ENCODE measurements around the gene CXCR5. TPM values are rescaled to one million over a fixed set of nuclear protein-coding genes. Genes with fewer than 3 reads are reported as not detected.

Gene CXCR5
- total and polyA plus RNA-seq, 7 donors = under 0.01 to 11.5 (median 0.23) TPM; not detected in 4

DNA sequence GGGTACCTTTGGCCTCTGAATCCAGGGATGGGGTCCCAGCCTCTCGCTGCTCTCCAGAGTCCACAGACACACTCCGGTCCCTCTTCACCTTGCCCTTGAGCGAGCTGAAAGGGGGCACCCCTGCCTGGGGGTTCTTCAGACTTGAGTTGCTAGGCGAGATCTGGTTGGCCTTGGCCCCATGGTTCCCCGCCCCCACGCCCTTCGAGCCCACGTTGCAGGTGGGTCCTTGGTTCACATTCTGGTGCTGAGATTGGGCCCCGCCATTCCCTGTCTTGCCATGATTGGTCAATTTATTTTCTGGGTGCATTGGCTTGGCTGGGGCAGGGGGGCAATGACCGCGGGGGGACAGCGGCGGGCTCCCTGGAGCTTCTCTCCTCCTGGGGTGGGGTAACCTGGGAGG, 24.6 kb downstream of the CXCR5 start:
- Histone ChIP-seq H3K4me1 (peaks cover 0 to 72% (median 67%) of the 10 kb centered on the region in 4 donors), H3K9me3 (no peaks in the 10 kb centered on the region), H3K36me3 (peaks cover 0 to 45% (median 17%) of the 10 kb centered on the region in 4 donors), H3K27ac (peak overlapping the region; percentile 95 to 100 (median 100)), H3K27me3 (no peaks in the 10 kb centered on the region), H3K4me3 (no peak overlapping the region)
- TF ChIP-seq, protein P1, sequence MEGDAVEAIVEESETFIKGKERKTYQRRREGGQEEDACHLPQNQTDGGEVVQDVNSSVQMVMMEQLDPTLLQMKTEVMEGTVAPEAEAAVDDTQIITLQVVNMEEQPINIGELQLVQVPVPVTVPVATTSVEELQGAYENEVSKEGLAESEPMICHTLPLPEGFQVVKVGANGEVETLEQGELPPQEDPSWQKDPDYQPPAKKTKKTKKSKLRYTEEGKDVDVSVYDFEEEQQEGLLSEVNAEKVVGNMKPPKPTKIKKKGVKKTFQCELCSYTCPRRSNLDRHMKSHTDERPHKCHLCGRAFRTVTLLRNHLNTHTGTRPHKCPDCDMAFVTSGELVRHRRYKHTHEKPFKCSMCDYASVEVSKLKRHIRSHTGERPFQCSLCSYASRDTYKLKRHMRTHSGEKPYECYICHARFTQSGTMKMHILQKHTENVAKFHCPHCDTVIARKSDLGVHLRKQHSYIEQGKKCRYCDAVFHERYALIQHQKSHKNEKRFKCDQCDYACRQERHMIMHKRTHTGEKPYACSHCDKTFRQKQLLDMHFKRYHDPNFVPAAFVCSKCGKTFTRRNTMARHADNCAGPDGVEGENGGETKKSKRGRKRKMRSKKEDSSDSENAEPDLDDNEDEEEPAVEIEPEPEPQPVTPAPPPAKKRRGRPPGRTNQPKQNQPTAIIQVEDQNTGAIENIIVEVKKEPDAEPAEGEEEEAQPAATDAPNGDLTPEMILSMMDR (IDR thresholded peaks at IDR 0.05) = no peak
- TF ChIP-seq EP300 (IDR thresholded peaks at IDR 0.05) (no peak), POLR2A (IDR thresholded peaks at IDR 0.05) (no peak), POLR2AphosphoS5 (IDR thresholded peaks at IDR 0.05) (no peak)
- no peak for DNase-seq
- 83 to 87% methylated on average over 13 of the region's 13 CpGs for WGBS, 2 donors
- intact Hi-C loops (cut with DNase I) = loop anchor here (2.0 to 5.0 kb wide), 2 partner anchors 116 to 217 kb away; partner anchors contain the start of gene DDX6

DNA sequence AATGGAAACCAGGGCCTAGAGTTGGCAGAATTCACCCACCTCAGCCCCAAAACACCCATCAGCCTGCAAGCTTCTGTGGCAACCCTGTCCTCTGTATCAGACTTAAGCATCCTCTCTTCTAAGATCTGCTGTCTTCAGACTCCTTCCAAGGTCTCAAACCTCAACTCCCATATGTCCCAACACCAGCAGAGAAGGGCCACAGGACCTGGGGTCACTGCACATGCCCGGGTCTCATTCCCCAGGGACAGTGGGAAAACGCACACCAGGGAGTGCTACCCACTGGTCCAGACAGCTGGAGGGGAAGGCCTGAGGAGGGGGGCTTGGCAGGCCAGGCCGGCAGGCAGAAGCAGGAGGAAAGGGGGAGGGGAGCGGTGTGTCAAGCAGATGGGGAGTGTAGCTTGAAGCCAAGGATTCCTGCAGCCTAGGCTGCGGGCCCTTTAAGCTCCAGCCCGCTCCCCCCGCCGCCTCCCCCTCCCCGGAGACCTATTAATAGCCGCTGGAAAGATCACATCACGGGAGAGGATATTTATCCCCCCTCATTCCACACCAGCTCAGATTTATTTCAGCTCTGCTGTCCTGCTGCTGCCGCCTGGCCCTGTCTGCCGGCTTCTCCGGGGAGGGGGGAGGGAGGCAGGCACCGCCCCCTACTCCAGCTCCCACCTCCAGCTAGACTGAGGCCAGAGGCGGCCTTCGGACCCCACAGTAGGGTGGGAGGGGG, 25.4 kb downstream of the CXCR5 start:
- peak; percentile 97 for DNase-seq
- peaks cover 0 to 75% (median 72%) of the 10 kb centered on the region in 4 donors for H3K4me1 ChIP-seq
- intact Hi-C loops (cut with DNase I) = loop anchor here (2.0 to 5.0 kb wide), 2 partner anchors 117 to 218 kb away; partner anchors contain the start of gene DDX6

DNA sequence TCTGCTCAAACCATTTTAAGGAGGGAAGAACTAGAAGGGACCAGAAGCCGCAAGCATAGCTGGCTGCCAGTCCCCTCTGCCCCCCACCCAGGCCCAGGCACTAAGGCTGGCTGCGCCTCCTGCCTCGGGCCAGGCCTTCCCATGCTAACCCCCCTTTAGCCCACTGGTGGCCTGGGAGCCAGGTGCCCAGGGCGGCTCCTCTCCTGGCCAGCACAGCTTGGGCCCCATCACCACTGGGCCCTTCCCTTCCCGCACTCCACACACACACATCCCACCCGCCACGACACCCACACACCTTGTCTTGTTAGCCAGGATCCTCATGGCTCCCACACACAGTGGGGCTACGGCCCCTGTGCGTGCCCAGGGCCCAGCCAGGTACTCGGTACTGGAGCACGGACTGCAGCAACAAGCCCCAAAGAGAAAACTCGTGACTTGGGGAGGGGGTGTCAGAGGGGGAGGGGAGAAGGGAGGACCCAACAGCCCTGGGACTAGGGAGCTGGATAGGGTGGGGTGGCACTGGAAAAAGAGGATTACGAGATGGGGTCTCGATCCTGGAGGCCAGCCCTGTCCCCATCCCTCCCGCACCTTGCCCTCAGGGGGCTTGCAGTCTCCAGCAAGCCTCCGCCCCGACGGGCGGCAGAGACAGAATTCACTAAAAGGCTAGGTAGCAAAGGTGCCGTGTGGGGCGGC, 26.1 kb downstream of the CXCR5 start:
- H3K27ac ChIP-seq = peak overlapping the region; percentile 95 to 100 (median 100)
- no peaks in the 10 kb centered on the region for H3K27me3 ChIP-seq
- 66 to 72% methylated on average over 21 of the region's 21 CpGs for WGBS, 2 donors
- H3K4me1 ChIP-seq = peaks cover 0 to 82% (median 79%) of the 10 kb centered on the region in 4 donors
- H3K4me3 ChIP-seq = peak overlapping the region; percentile 29 to 52 (median 45)
- peaks cover 0 to 30% (median 7%) of the 10 kb centered on the region in 4 donors for H3K36me3 ChIP-seq
- TF ChIP-seq EP300 (IDR thresholded peaks at IDR 0.05) = no peak
- TF ChIP-seq POLR2A (IDR thresholded peaks at IDR 0.05) = no peak
- TF ChIP-seq POLR2AphosphoS5 (IDR thresholded peaks at IDR 0.05) = no peak
- TF ChIP-seq, protein P1 (IDR thresholded peaks at IDR 0.05) = no peak
- intact Hi-C loops (cut with DNase I) = loop anchor here (2.0 to 5.0 kb wide), 2 partner anchors 117 to 219 kb away; partner anchors contain the start of gene DDX6
- H3K9me3 ChIP-seq = no peaks in the 10 kb centered on the region
- DNase-seq = no peak

More for the DNA sequence above, 25.4 kb downstream of the CXCR5 start:
- H3K36me3 ChIP-seq = peaks cover 0 to 37% (median 11%) of the 10 kb centered on the region in 4 donors
- peak overlapping the region; percentile 95 to 100 (median 100) for H3K27ac ChIP-seq
- H3K27me3 ChIP-seq = no peaks in the 10 kb centered on the region
- no peaks in the 10 kb centered on the region for H3K9me3 ChIP-seq
- 39 to 53% methylated on average over 17 of the region's 17 CpGs for WGBS, 2 donors
- H3K4me3 ChIP-seq = peak overlapping the region; percentile 29 to 52 (median 45)
- peak in 1 of 4 donors; percentile 71 for TF ChIP-seq EP300 (IDR thresholded peaks at IDR 0.05)
- TF ChIP-seq POLR2A (IDR thresholded peaks at IDR 0.05) = peak; percentile 70 to 83
- peak; percentile 87 to 92 (median 89) for TF ChIP-seq POLR2AphosphoS5 (IDR thresholded peaks at IDR 0.05)
- TF ChIP-seq, protein P1 (IDR thresholded peaks at IDR 0.05) = no peak

DNA sequence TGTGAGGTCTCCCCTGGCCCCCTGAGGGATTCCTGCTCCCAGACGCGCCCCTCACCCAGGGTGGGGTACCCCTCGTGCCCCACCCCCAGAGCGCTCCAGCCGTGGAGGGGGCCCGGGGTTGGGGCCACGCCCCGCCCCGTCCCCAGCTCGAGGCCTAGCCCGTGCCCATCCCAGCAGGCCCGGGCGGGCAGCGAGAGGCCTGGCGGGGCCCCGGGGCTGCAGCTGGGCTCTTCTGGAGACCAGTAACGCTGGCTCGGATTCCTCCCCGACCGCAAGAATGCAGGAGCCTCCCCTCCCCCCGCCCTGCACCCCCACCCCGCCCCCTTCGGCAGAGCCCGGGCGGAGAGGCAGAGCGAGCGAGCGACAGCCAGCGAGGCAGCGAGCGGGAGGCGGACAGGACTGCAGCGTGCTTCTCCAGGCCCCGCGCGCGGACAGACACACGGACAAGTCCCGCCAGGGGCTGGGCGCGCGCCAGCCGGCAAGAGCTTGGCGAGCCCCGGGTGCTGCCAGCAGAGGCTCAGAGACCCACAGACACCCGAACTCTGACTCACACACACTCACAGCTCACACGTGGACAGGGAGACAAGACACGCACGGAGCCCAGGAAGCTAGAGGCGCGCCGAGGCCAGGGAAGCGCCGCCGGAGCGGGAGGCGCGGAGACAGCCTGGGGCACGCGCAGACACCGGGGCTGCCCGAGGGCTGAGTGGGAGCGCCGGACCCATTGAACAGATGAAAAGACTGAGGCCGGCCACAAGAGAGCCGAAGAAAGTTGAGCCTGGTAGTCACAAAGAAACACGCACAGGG, 26.8 kb downstream of the CXCR5 start:
- 4 to 15% methylated on average over 67 of the region's 67 CpGs for WGBS, 2 donors
- peak; percentile 94 for DNase-seq
- intact Hi-C loops (cut with DNase I) = no loop called here

More for the DNA sequence above, 26.8 kb downstream of the CXCR5 start:
- Histone ChIP-seq H3K9me3 (no peaks in the 10 kb centered on the region), H3K4me3 (peak overlapping the region; percentile 29 to 52 (median 45)), H3K36me3 (peaks cover 0 to 22% (median 7%) of the 10 kb centered on the region in 4 donors), H3K27ac (peak overlapping the region; percentile 95 to 100 (median 100)), H3K27me3 (no peaks in the 10 kb centered on the region), H3K4me1 (peaks cover 0 to 89% (median 85%) of the 10 kb centered on the region in 4 donors)
- peak; percentile 63 to 85 (median 80) for TF ChIP-seq POLR2AphosphoS5 (IDR thresholded peaks at IDR 0.05)
- peak in 1 of 4 donors; percentile 23 for TF ChIP-seq EP300 (IDR thresholded peaks at IDR 0.05)
- TF ChIP-seq, protein P1 (IDR thresholded peaks at IDR 0.05) = no peak
- peak in 1 of 2 donors; percentile 12 for TF ChIP-seq POLR2A (IDR thresholded peaks at IDR 0.05)

All from sigmoid colon (tissue), 7 donors.